H7 (cell line): ENCODE data around the gene PRIMA1. TPM values are rescaled to one million over a fixed set of nuclear protein-coding genes. Genes with fewer than 3 reads are reported as not detected.

ENCODE experiments used
- DNase-seq: peaks from one replicate; pipeline ENCODE4 v3.0.0; 2012
- H3K27me3 ChIP-seq: 2 replicates; pipeline ENCODE4 v1.6.0; 2011; ENCODE audit warnings: mild to moderate bottlenecking, low read length; ENCODE audit not compliant: control insufficient read depth, insufficient read depth
- H3K36me3 ChIP-seq: replicated peaks from 2 replicates; pipeline ENCODE4 v1.5.1; 2011; ENCODE audit warnings: low read length; ENCODE audit not compliant: control insufficient read depth, insufficient read depth
- H3K4me3 ChIP-seq: 2 replicates; pipeline ENCODE4 v1.5.1; 2011; ENCODE audit warnings: low read depth, mild to moderate bottlenecking, control low read depth, low read length, moderate library complexity; ENCODE audit not compliant: insufficient read depth
- total RNA-seq: library from RNA; depleted of rRNA; stranded (reverse); fragments of >200 nt; shearing (Covaris generic); gene quantifications from 2 replicates; pipeline ENCODE4 v1.2.3, GENCODE V29; 2014

Gene PRIMA1
- total RNA-seq, 1 experiment from 2014 or later: 1.4 TPM

- Histone ChIP-seq H3K36me3 (no peaks in the 10 kb centered on the region), H3K4me3 (no peak overlapping the region), H3K27me3 (no peaks in the 10 kb centered on the region)
- no peak for DNase-seq
Measured at GRCh38 chr14:93720981-93721483, 67.3 kb downstream of the PRIMA1 start.

GRCh38 chr14:93720076-93720815, 68.0 kb downstream of the PRIMA1 start:
- no peaks in the 10 kb centered on the region for H3K36me3 ChIP-seq
- no peaks in the 10 kb centered on the region for H3K27me3 ChIP-seq
- no peak for DNase-seq
- no peak overlapping the region for H3K4me3 ChIP-seq

- DNase-seq: peak; percentile 40
- H3K36me3 ChIP-seq: no peaks in the 10 kb centered on the region
Measured at GRCh38 chr14:93719256-93719655, 69.0 kb downstream of the PRIMA1 start.

GRCh38 chr14:93717668-93718320, 70.5 kb downstream of the PRIMA1 start:
- no peak for DNase-seq
- H3K4me3 ChIP-seq: no peak overlapping the region
- H3K27me3 ChIP-seq: no peaks in the 10 kb centered on the region
- H3K36me3 ChIP-seq: no peaks in the 10 kb centered on the region

More at GRCh38 chr14:93719256-93719655, 69.0 kb downstream of the PRIMA1 start:
- no peaks in the 10 kb centered on the region for H3K27me3 ChIP-seq
- H3K4me3 ChIP-seq: no peak overlapping the region

- Histone ChIP-seq H3K4me3 (no peak overlapping the region), H3K36me3 (no peaks in the 10 kb centered on the region), H3K27me3 (no peaks in the 10 kb centered on the region)
- peak; percentile 35 for DNase-seq
Measured at GRCh38 chr14:93716746-93717667, 71.3 kb downstream of the PRIMA1 start.

GRCh38 chr14:93716002-93716745, 72.1 kb downstream of the PRIMA1 start:
- H3K4me3 ChIP-seq: no peak overlapping the region
- DNase-seq: peak; percentile 33
- no peaks in the 10 kb centered on the region for H3K36me3 ChIP-seq
- no peaks in the 10 kb centered on the region for H3K27me3 ChIP-seq

- no peaks in the 10 kb centered on the region for H3K36me3 ChIP-seq
- no peak overlapping the region for H3K4me3 ChIP-seq
- no peaks in the 10 kb centered on the region for H3K27me3 ChIP-seq
- DNase-seq: peak; percentile 43
Measured at GRCh38 chr14:93715279-93715927, 72.9 kb downstream of the PRIMA1 start.

- no peaks in the 10 kb centered on the region for H3K36me3 ChIP-seq
- peak; percentile 21 for DNase-seq
- H3K27me3 ChIP-seq: no peaks in the 10 kb centered on the region
- H3K4me3 ChIP-seq: no peak overlapping the region
Measured at GRCh38 chr14:93714605-93715004, 73.7 kb downstream of the PRIMA1 start.

- Histone ChIP-seq H3K27me3 (no peaks in the 10 kb centered on the region), H3K36me3 (no peaks in the 10 kb centered on the region), H3K4me3 (no peak overlapping the region)
- peak; percentile 48 for DNase-seq
Measured at GRCh38 chr14:93713726-93714405, 74.4 kb downstream of the PRIMA1 start.

GRCh38 chr14:93712838-93713724, 75.2 kb downstream of the PRIMA1 start:
- Histone ChIP-seq H3K27me3 (no peaks in the 10 kb centered on the region), H3K4me3 (no peak overlapping the region), H3K36me3 (no peaks in the 10 kb centered on the region)
- DNase-seq: peak; percentile 36

- no peak overlapping the region for H3K4me3 ChIP-seq
- H3K27me3 ChIP-seq: no peaks in the 10 kb centered on the region
- peak; percentile 52 for DNase-seq
- no peaks in the 10 kb centered on the region for H3K36me3 ChIP-seq
Measured at GRCh38 chr14:93712079-93712837, 76.0 kb downstream of the PRIMA1 start.

GRCh38 chr14:93709249-93709648, 79.0 kb downstream of the PRIMA1 start:
- Histone ChIP-seq H3K4me3 (no peak overlapping the region), H3K36me3 (no peaks in the 10 kb centered on the region), H3K27me3 (no peaks in the 10 kb centered on the region)
- DNase-seq: no peak
